ENCODE results near the gene ZNF362. TPM values are rescaled to one million over a fixed set of nuclear protein-coding genes. Genes with fewer than 3 reads are reported as not detected.

The ZNF362 gene, protein sequence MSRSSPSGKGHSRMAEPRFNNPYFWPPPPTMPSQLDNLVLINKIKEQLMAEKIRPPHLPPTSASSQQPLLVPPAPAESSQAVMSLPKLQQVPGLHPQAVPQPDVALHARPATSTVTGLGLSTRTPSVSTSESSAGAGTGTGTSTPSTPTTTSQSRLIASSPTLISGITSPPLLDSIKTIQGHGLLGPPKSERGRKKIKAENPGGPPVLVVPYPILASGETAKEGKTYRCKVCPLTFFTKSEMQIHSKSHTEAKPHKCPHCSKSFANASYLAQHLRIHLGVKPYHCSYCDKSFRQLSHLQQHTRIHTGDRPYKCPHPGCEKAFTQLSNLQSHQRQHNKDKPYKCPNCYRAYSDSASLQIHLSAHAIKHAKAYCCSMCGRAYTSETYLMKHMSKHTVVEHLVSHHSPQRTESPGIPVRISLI
- total RNA-seq, result 1 to 10 TPM; 6.7 to 7.5 TPM

DNA sequence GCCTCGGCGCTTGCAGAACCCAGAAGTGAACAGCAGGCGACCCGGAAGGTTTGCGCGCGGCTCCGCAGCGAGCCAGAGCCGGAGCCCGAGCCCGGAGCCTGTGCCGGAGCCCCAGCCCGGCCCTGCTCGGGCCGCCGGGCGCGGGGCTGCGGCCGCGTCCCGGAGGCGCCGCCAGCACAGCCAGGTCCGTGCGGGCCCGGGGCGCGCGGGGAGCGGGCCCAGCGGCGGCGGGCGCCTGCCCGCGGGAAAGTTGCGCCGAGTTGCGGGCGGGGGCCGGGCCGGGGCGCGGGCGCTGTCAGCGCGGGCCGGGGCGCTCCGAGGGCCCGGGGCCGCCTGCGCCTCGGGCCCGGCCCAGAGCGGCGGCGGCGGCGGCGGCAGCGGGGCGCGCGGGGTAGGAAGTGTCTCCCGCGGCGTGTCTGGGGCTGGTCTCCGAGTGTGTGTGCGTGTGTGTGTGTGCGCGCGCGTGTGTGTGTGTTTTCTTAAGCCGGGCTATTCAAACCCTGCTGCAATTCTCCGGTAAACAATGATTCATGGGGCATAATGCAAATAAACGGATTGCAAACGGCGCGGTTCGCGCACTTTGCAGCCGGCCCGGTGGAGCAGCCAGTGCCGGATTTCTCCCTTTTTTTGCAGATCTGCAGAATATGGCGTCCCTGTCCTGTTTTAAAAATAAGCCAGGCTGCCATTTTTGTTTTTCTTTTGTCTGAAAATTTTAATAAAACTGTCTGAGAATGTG, at the start of gene ZNF362:
ZNF362 (plus strand) TSS at position 22 of the 736 bp plus-strand sequence. CDS start 14,083 bp downstream, outside the sequence.
- Mint-ChIP-seq H3K27ac (peak within 1 kb of the TSS; percentile 82 to 95), H3K36me3 (no peaks in the 10 kb centered on the region), H3K27me3 (peaks cover 1 to 4% of the 10 kb centered on the region in 2 donors), H3K4me3 (peak within 1 kb of the TSS; percentile 90), H3K4me1 (ENCODE audit: low read depth in 2 of 2) (peaks cover 18 to 21% of the 10 kb centered on the region in 2 donors), H3K9me3 (no peaks in the 10 kb centered on the region)
- DNase-seq (ENCODE audit: low spot score) (peak; percentile 71), ATAC-seq (peak; percentile 83 to 88)

DNA sequence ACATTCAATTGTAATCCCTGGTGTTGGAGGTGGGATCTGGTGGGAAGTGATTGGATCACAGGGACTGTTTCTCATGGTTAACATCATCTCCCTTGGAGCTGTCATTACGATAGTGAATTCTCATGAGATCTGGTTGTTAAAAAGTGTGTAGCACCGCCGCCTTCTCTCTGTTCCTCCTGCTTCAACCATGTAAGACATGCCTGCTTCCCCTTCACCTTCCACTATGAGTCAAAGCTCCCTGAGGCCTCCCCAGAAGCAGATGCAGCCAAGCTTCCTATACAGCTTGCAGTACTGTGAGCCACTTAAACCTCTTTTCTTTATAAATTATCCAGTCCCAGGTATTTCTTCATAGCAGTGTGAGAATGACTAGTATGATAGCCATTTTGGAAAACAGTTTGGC, 44.3 kb upstream of the ZNF362 start:
- Mint-ChIP-seq H3K4me1 (ENCODE audit: low read depth in 2 of 2) (no peaks in the 10 kb centered on the region), H3K9me3 (no peaks in the 10 kb centered on the region), H3K27me3 (peaks cover 25 to 44% of the 10 kb centered on the region in 2 donors), H3K27ac (no peak overlapping the region), H3K4me3 (no peak overlapping the region), H3K36me3 (no peaks in the 10 kb centered on the region)
- no peak for ATAC-seq
- DNase-seq (ENCODE audit: low spot score), result no peak

DNA sequence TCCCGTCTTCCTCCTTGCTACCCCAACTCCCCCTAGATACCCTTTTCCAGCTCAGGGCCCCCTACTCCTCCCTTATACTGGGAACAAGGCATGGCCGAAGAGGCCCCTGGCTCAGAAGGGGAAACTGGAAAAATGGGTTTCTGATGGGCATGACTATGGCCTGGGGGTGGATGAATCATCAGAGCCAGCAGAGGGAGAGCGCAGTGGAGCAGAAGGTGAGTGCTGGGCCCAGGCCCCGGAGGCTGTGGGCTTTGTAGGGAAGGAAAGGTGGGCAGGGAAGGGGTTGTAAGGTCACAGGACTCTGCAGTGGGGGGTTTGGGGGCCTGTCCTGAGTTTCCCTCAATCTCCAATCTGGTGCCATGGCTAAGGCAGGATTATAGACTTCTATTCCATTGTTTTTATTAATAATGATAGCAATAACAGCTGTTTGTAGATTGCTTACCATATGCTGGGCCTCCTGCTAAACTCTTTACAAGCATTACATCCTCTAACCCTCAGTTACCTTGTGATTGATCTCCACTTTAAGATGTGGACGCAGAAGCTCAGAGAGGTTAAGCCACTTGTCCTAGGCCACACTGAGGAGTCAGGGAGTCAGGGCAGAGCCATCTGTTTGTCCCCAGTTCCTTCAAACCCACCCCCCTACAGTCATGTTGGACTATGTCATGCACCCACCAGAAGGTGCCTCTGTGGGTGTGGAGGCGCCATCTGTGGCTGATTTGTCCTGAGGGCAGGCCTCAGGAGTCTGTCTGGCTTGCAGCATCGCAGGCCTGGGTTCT, 36.2 kb upstream of the ZNF362 start:
- Mint-ChIP-seq H3K36me3 (peaks cover 18% of the 10 kb centered on the region), H3K4me1 (ENCODE audit: low read depth in 2 of 2) (peaks cover 3 to 5% of the 10 kb centered on the region in 2 donors), H3K27me3 (peaks cover 7 to 9% of the 10 kb centered on the region in 2 donors), H3K27ac (no peak overlapping the region), H3K4me3 (no peak overlapping the region), H3K9me3 (peaks cover 3% of the 10 kb centered on the region)
- DNase-seq (ENCODE audit: low spot score) (no peak), ATAC-seq (peak in 1 of 2 donors; percentile 31)

DNA sequence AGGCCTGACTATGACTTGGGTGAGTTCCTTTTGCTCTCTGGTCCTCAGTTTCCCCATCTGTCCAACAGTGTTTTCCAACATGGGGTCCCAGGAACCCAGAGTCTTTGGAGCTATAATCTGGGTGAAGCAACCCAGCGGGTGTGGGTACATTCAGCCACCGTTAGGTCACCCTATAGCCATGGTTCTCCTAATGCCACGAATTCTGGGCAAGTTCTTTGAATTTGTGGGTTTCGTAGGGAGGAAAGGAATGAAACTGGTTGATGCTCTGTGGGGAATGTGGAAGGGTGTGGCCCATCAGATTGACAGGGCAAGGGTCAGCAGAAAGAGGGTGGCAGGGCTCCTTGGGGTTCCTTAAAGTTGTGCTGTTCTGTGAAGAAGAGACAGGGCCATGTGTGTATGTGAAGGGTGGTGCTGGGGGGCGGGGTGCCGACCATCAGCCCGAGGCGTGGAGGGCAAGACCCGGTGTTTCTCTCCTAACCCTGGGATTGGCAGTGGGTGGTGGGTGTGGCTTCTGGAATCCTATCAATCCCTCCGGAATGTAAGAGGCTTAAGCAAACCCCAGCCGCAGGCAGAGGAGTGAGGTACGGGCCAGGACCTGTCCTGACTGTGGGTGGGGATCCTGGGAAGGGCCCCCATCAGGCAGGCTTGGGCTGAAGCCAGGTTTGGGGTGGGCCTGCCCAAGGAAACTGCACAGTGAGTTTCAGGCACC, 35.5 kb upstream of the ZNF362 start:
- Mint-ChIP-seq H3K27ac (no peak overlapping the region), H3K4me3 (no peak overlapping the region), H3K27me3 (peaks cover 6 to 8% of the 10 kb centered on the region in 2 donors), H3K4me1 (ENCODE audit: low read depth in 2 of 2) (peaks cover 3 to 5% of the 10 kb centered on the region in 2 donors), H3K9me3 (peaks cover 3% of the 10 kb centered on the region), H3K36me3 (peaks cover 19% of the 10 kb centered on the region)
- ATAC-seq, result peak in 1 of 2 donors; percentile 17
- no peak for DNase-seq (ENCODE audit: low spot score)

DNA sequence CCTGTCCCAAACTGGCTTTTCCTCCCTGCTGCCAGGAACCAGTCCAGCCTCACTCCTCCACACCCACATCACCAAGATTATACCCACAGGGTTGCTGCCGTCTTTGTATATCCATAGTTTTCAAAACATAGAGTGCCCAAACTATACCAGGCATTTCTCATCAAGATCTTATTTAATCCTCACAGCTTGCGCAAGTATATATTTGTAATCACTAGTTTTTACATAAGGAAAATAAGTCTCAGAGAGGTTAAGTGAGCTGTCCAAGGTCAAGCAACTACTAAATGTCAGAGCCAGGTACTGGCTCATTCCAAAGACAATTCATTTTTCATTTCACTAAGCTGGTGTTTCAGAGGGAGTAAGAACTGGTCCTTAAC, 34.9 kb upstream of the ZNF362 start:
- H3K4me1 Mint-ChIP-seq (ENCODE audit: low read depth in 2 of 2), result peaks cover 3 to 5% of the 10 kb centered on the region in 2 donors
- peaks cover 19% of the 10 kb centered on the region for H3K36me3 Mint-ChIP-seq
- ATAC-seq, result no peak
- H3K4me3 Mint-ChIP-seq, result no peak overlapping the region
- DNase-seq (ENCODE audit: low spot score), result no peak
- no peak overlapping the region for H3K27ac Mint-ChIP-seq
- H3K27me3 Mint-ChIP-seq, result peaks cover 6 to 8% of the 10 kb centered on the region in 2 donors
- peaks cover 3% of the 10 kb centered on the region for H3K9me3 Mint-ChIP-seq

DNA sequence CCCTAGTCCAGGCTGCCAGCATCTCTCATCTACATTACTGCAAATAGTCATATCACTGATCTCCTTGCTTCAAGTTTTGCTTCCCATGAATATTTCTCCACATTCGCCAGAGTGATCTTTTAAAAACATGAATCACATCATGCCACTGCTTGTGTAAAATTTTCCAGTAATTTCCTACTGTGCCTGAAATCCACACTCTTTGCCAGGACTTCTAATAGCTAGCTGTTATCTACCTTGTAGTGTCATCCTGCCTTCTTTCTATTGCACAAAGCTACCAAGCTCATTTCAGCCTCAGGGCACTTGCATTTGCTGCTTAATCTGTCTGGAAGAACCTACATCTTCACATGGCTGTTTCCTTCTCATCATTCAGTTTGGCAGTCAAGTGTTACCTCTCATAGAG, 33.9 kb upstream of the ZNF362 start:
- Mint-ChIP-seq H3K9me3 (peaks cover 3% of the 10 kb centered on the region), H3K4me3 (no peak overlapping the region), H3K27ac (no peak overlapping the region), H3K27me3 (peaks cover 6 to 8% of the 10 kb centered on the region in 2 donors), H3K36me3 (peaks cover 19% of the 10 kb centered on the region), H3K4me1 (ENCODE audit: low read depth in 2 of 2) (peaks cover 3 to 5% of the 10 kb centered on the region in 2 donors)
- ATAC-seq (no peak), DNase-seq (ENCODE audit: low spot score) (no peak)

DNA sequence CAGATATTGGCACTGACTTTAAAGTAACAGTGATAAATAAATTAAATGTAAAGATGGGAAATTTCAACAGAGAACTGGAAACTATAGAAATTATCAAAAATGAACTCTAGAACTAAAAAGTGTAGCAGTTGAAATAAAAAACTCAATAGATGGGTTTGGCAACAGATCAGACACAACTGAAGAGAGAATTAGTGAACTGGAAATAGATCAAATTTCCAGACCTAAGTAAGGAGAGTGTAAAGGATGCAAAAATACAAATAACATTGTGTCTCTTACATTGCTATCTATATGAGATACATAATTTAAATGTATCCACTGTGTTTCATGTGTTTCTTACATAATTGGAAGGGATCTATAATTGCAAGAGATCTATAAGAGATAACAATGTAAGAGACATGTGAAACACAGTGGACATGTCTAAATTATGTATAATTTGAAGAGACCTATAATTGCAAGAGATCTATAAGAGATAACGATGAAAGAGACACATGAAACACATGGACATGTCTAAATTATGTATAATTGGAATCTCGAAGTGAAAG, 32.1 kb upstream of the ZNF362 start:
- Mint-ChIP-seq H3K4me1 (ENCODE audit: low read depth in 2 of 2) (no peaks in the 10 kb centered on the region), H3K9me3 (peaks cover 3% of the 10 kb centered on the region), H3K27me3 (peaks cover 18 to 20% of the 10 kb centered on the region in 2 donors), H3K4me3 (no peak overlapping the region), H3K27ac (no peak overlapping the region), H3K36me3 (peaks cover 19% of the 10 kb centered on the region)
- ATAC-seq, result no peak
- no peak for DNase-seq (ENCODE audit: low spot score)

DNA sequence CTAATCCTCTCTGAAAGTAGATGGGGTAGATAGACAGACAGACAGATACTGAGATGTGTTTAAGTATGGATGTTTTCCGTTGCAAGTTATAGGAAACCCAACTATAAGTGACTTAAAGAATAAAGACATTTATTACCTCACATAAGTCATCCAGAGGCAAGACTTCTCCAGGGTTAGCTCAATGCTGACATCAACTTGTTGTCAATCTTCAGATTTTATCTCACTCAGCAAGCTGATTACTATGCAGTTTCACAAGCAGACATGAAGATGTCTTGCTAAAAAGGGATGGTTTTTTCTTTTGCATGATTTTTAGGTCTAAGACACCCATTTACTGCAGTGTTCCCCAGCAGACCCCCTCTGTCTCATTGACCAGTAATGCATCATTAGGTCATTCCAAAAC, 30.7 kb upstream of the ZNF362 start:
- Mint-ChIP-seq H3K4me1 (ENCODE audit: low read depth in 2 of 2) (no peaks in the 10 kb centered on the region), H3K4me3 (no peak overlapping the region), H3K9me3 (peaks cover 3% of the 10 kb centered on the region), H3K36me3 (peaks cover 19% of the 10 kb centered on the region), H3K27me3 (peaks cover 21 to 22% of the 10 kb centered on the region in 2 donors), H3K27ac (no peak overlapping the region)
- ATAC-seq, result no peak
- no peak for DNase-seq (ENCODE audit: low spot score)

DNA sequence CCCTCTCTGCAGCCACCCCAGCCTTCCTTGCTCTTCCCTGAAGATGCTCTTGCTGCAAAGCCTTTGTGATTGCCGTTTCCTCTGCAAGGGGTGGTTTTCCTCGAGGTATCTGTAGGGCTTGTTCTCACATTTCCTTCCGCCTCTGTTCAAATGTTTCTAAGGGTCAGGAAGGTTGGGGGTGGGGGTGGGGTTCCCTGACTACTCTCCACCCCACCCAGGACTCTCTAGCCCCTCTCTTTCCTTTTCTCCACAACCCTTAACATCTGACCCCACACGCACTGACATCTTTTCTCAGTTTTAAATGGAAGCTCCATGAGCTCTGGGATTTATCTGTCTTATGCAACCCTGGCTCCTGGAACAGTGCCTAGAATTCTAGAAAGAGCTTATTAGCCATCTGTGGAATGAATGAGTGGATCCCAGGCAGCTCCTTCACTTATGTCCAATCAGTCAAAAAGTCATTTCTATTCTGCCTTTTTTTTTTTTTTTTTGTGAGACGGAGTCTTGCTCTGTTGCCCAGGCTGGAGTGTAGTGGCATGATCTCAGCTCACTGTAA, 27.3 kb upstream of the ZNF362 start:
- Mint-ChIP-seq H3K36me3 (peaks cover 12% of the 10 kb centered on the region), H3K4me3 (no peak overlapping the region), H3K27me3 (peaks cover 16 to 22% of the 10 kb centered on the region in 2 donors), H3K27ac (no peak overlapping the region), H3K9me3 (no peaks in the 10 kb centered on the region), H3K4me1 (ENCODE audit: low read depth in 2 of 2) (no peaks in the 10 kb centered on the region)
- DNase-seq (ENCODE audit: low spot score) (no peak), ATAC-seq (no peak)

DNA sequence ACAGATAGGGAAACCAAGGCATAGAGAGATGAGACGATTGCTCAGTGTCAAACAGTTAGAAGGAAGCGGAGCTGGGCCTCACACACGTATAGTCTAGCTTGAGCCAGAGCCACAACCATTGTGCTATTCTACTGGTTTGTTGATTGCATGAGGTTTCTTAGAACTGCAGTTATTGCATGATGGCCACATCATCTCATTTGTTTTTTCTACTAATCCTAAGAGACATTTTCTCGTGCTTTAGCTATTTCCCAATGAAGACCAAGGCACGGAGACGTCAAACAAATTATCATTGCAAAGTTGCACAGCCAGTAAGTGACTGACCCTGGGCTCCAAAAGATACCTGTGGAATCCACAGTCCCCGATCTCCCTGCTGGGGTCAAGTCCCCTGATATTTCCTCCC, 25.1 kb upstream of the ZNF362 start:
- no peaks in the 10 kb centered on the region for H3K9me3 Mint-ChIP-seq
- no peak overlapping the region for H3K4me3 Mint-ChIP-seq
- H3K27me3 Mint-ChIP-seq, result peaks cover 16% of the 10 kb centered on the region in 2 donors
- no peak overlapping the region for H3K27ac Mint-ChIP-seq
- no peaks in the 10 kb centered on the region for H3K36me3 Mint-ChIP-seq
- no peak for DNase-seq (ENCODE audit: low spot score)
- no peaks in the 10 kb centered on the region for H3K4me1 Mint-ChIP-seq (ENCODE audit: low read depth in 2 of 2)
- ATAC-seq, result no peak

DNA sequence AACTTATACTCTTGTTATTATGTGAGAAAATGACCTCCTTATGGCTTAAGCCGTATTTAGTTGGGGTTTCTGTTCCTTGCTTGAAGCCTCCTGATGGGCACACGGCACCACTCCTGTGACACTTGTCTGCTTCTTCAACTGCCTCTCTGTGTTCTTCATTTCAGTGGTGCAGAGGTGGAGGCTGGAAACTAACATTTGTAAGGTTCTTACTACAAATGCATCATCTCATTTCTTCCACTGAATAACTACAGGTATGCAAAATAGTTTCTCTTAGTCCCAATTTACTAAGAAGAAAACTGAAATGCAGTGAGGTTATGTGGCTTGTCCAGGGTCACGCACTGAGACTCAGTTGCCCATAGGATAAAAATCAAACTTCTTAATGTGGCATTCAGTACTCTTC, 23.6 kb upstream of the ZNF362 start:
- ATAC-seq, result no peak
- no peak overlapping the region for H3K4me3 Mint-ChIP-seq
- H3K36me3 Mint-ChIP-seq, result no peaks in the 10 kb centered on the region
- H3K9me3 Mint-ChIP-seq, result no peaks in the 10 kb centered on the region
- H3K27me3 Mint-ChIP-seq, result peaks cover 16% of the 10 kb centered on the region in 2 donors
- peaks cover 0 to 6% of the 10 kb centered on the region in 2 donors for H3K4me1 Mint-ChIP-seq (ENCODE audit: low read depth in 2 of 2)
- no peak overlapping the region for H3K27ac Mint-ChIP-seq
- no peak for DNase-seq (ENCODE audit: low spot score)

DNA sequence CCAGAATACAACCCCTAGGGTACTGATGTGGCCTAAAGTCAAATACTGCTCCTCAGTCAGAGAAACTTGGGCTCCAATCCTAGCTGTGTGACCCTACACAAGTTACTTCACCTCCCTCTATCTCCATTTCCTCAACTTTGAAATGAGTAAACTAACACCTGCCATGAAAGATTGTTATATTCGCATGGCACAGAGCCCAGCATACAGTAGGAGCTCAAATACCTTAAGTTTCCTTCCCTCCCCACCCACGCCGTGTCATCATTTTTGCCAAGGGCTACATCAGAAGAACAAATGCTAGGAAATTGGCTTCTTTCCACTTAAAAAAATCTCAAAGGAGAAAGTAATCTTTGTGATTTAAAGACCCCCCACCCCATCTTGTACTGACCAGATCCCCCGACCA, 22.2 kb upstream of the ZNF362 start:
- DNase-seq (ENCODE audit: low spot score) (no peak), ATAC-seq (no peak)
- Mint-ChIP-seq H3K27me3 (peaks cover 3 to 7% of the 10 kb centered on the region in 2 donors), H3K27ac (no peak overlapping the region), H3K4me1 (ENCODE audit: low read depth in 2 of 2) (peaks cover 0 to 6% of the 10 kb centered on the region in 2 donors), H3K4me3 (no peak overlapping the region), H3K9me3 (no peaks in the 10 kb centered on the region), H3K36me3 (no peaks in the 10 kb centered on the region)

DNA sequence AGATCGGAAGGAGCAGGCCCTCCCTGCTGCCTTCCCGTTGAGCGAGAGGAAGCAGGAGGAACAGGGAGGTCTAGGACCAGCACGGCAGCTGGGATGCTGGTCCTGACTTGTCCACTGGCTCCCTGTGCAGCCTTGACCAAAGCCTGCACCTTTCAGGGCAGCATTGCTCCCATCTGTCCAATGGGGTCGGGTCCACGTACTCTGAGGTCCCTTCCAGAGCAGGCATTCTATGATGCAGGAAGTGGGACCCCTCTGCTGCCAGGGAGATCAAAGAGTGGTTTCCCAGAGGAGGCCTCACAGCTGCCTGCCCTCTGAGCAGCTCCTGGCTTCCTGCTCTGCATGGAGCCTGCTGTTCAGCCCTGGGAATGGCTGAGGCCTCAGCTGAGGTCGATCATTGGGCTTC, 21.7 kb upstream of the ZNF362 start:
- H3K27me3 Mint-ChIP-seq, result peaks cover 0 to 9% of the 10 kb centered on the region in 2 donors
- H3K4me3 Mint-ChIP-seq, result no peak overlapping the region
- H3K9me3 Mint-ChIP-seq, result no peaks in the 10 kb centered on the region
- H3K36me3 Mint-ChIP-seq, result no peaks in the 10 kb centered on the region
- no peak for ATAC-seq
- H3K4me1 Mint-ChIP-seq (ENCODE audit: low read depth in 2 of 2), result peaks cover 0 to 6% of the 10 kb centered on the region in 2 donors
- no peak for DNase-seq (ENCODE audit: low spot score)
- no peak overlapping the region for H3K27ac Mint-ChIP-seq
